Epithelial cell of esophagus (primary cell): ENCODE results near the gene TPD52L1.

Experiments used
- DNase-seq: peaks from one replicate; pipeline ENCODE4 v3.0.0; 2010; ENCODE audit warnings: low read depth
- H3K4me3 ChIP-seq: 2 replicates; pipeline ENCODE4 v1.5.1; 2011; ENCODE audit warnings: mild to moderate bottlenecking, low read length, control low read depth
- TF ChIP-seq, protein P1 (sequence below): IDR thresholded peaks from 2 replicates; pipeline ENCODE4 v1.5.1; 2011; ENCODE audit warnings: low read depth, mild to moderate bottlenecking, low read length, control low read depth, inconsistent platforms; ENCODE audit not compliant: insufficient read depth; ENCODE audit errors: missing control alignments

The TPD52L1 gene

DNA sequence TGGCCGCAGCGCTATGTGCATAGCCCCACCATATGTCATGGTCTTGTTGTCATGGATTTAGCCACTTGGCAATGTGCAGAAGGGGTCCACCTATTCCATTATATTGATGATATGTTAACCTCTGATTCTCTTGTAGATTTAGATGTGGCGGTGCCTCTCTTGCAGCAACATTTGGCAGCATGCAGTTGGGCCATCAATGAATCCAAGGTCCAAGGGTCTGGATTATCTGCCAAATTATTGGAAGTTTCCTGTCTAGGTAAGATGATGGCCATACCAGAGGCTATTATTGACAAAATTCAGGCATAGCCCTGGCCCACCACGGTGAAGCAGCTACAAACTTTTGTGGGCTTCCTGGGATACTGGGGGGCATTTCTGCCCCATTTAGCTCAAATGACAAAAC, 116.8 kb downstream of the TPD52L1 start:
- DNase-seq: no peak
- no peak overlapping the region for H3K4me3 ChIP-seq
- TF ChIP-seq, protein P1, sequence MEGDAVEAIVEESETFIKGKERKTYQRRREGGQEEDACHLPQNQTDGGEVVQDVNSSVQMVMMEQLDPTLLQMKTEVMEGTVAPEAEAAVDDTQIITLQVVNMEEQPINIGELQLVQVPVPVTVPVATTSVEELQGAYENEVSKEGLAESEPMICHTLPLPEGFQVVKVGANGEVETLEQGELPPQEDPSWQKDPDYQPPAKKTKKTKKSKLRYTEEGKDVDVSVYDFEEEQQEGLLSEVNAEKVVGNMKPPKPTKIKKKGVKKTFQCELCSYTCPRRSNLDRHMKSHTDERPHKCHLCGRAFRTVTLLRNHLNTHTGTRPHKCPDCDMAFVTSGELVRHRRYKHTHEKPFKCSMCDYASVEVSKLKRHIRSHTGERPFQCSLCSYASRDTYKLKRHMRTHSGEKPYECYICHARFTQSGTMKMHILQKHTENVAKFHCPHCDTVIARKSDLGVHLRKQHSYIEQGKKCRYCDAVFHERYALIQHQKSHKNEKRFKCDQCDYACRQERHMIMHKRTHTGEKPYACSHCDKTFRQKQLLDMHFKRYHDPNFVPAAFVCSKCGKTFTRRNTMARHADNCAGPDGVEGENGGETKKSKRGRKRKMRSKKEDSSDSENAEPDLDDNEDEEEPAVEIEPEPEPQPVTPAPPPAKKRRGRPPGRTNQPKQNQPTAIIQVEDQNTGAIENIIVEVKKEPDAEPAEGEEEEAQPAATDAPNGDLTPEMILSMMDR: no peak

DNA sequence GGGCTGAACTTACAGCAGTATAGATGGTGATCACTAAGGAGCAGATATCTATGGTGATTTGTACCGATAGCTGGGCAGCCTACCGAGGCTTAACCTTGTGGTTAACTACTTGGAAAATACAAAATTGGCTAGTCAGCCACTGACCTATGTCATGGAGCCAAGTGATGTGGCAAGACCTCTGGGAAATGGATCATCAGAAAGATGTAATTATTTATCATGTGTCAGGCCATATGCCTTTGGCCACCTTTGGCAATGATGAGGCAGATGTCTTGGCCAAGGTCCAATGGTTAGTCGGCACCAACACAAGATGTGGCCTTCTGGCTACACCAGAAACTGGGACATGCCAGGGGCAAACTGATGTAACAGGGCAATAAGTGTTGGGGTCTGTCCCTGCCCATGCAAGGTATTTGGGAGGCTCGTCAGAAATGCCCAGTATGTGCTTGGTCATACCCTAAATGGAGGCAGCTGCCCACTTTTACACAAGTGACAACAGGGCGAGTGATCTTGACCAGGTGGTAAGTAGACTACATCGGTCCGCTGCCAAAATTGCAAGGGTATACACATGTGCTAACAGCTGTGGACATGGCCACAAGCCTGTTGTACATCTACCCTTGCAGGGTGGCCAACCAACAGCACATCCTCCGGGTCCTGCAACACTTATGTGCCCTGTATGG, 118.0 kb downstream of the TPD52L1 start:
- no peak for DNase-seq
- H3K4me3 ChIP-seq: no peak overlapping the region
- TF ChIP-seq, protein P1: no peak

DNA sequence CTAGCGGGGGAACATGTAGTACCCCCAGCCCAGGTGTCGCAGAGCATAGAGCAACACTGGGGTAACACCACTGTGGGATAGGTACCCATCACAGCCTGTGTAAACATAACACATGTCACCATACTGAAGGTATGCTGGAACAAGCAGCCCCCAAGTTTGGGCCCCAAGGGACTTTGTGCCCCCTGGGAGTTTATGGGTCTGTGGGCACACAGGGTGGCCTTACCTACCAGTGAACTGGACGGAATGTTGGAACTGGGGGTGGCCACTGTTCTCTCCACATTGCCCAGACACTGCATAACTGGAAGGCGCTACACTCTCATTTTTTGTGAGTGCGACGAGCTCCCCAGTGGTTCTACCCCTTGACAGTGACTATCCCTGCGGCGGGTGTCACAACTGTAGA, 119.7 kb downstream of the TPD52L1 start:
- H3K4me3 ChIP-seq: no peak overlapping the region
- TF ChIP-seq, protein P1: no peak
- DNase-seq: no peak

DNA sequence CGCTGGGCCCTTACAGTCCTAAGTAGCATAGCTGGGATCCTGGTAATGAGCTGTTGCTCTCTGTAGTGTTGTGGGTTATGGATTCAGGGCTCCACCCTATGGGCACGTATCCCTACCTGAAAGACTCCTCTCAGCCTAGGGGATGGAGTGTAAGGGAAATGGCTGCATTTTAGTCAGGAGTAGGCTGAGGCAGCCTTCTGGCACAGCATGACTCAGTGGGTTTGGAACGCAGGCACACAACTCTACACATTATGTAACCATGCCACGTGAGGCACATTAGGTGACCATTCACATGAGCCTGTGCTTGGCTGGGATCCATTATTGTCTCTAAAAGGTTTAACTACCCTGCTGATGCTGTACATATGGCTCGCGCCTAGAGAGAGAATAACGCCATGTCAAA, 120.4 kb downstream of the TPD52L1 start:
- TF ChIP-seq, protein P1: peak; percentile 11
- no peak overlapping the region for H3K4me3 ChIP-seq
- peak; percentile 98 for DNase-seq

DNA sequence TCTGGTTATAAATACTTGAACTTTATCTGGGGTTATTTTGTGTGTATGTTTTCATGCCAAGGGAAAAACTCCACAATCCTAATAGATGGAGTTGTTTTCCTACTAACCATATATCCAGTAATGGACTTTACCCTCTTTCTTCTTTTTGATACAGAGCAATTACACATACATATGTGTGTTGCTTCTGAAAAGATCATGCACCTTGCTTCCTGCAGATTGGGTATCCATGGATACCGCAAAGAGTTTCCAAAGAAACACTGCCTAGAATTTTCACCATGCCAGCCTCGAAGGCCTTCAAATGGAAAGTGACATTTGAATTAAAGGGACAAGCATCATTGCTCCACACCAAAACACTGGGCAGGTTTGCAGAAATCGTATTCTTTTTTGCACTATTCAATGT, 121.4 kb downstream of the TPD52L1 start:
- H3K4me3 ChIP-seq: no peak overlapping the region
- DNase-seq: no peak
- TF ChIP-seq, protein P1: no peak

DNA sequence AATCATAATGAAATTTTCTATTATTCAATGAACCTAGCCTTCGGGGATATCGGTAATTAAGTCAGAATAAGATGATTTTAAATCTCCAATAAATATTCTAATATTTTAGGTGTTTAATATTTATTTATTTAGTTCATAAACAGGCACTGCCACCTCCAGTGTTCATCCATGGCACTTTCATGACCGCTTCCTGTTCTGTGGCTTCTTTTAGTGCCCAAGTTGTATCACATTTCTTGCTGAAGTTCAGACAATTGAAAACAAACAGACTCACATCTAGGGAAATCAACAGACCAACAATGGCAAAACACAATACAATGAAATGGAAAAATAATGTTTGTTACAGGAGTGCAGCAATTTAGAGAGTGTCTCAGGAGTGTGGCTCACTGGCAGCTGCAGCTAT, 122.2 kb downstream of the TPD52L1 start:
- no peak overlapping the region for H3K4me3 ChIP-seq
- TF ChIP-seq, protein P1: no peak
- no peak for DNase-seq

DNA sequence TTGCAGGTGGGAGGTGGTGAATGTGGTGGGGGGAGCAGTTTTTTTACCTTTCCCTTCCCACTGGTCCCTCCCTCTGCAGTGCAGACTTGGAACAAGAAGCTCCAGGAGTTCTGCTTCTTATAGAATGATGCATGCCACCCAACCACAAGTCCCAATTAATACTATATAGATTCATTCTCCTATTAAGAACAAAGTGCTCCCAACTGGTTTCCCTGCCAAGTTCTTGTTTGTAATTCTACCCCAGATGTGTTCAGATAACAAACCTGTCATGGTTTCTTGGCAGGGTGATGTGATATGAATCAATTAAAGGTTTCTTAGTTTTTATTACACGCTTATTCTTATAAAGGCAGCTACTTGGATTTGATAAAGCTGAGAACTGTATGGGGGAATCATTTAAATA, 124.3 kb downstream of the TPD52L1 start:
- no peak for DNase-seq
- TF ChIP-seq, protein P1: no peak
- H3K4me3 ChIP-seq: no peak overlapping the region
